HTERT RPE-1 (cell line): ENCODE results near the gene SHMT2.

Experiments
- in situ Hi-C: fragments of 300-500 bp; cut with MboI; formaldehyde crosslinking; loops from 4 replicates; pipeline ENCODE4 v1.14.3; 2020; ENCODE audit warnings: low sequenced_read_pairs

SHMT2 gene

GRCh38 chr12:57196956-57197355 lies 32.6 kb upstream of the SHMT2 start:
- in situ Hi-C loops = no loop called here

- in situ Hi-C loops = no loop called here
These were observed 31.2 kb upstream of the SHMT2 start for GRCh38 chr12:57198329-57198728.

- in situ Hi-C loops = no loop called here
These were observed 30.3 kb upstream of the SHMT2 start for GRCh38 chr12:57199191-57199590.

- in situ Hi-C loops = no loop called here
These were observed 29.0 kb upstream of the SHMT2 start for GRCh38 chr12:57200497-57200896.

GRCh38 chr12:57201219-57201618 lies 28.3 kb upstream of the SHMT2 start:
- in situ Hi-C loops = no loop called here

- in situ Hi-C loops = no loop called here
These were observed 27.9 kb upstream of the SHMT2 start for GRCh38 chr12:57201631-57202030.

- in situ Hi-C loops = no loop called here
These were observed 27.2 kb upstream of the SHMT2 start for GRCh38 chr12:57202321-57202720.

- in situ Hi-C loops = no loop called here
These were observed 26.3 kb upstream of the SHMT2 start for GRCh38 chr12:57203201-57203600.

GRCh38 chr12:57203791-57204190 lies 25.7 kb upstream of the SHMT2 start:
- in situ Hi-C loops = no loop called here

- in situ Hi-C loops = no loop called here
These were observed 25.1 kb upstream of the SHMT2 start for GRCh38 chr12:57204454-57204853.

GRCh38 chr12:57205186-57205585 lies 24.3 kb upstream of the SHMT2 start:
- in situ Hi-C loops = no loop called here

GRCh38 chr12:57205931-57206330 lies 23.6 kb upstream of the SHMT2 start:
- in situ Hi-C loops = no loop called here

- in situ Hi-C loops = no loop called here
These were observed 21.5 kb upstream of the SHMT2 start for GRCh38 chr12:57207731-57208630.

- in situ Hi-C loops = no loop called here
These were observed 20.8 kb upstream of the SHMT2 start for GRCh38 chr12:57208631-57209282.

GRCh38 chr12:57209916-57210315 lies 19.6 kb upstream of the SHMT2 start:
- in situ Hi-C loops = no loop called here

- in situ Hi-C loops = no loop called here
These were observed 19.1 kb upstream of the SHMT2 start for GRCh38 chr12:57210461-57210860.

GRCh38 chr12:57210926-57211692 lies 18.4 kb upstream of the SHMT2 start:
- in situ Hi-C loops = no loop called here

- in situ Hi-C loops = no loop called here
These were observed 17.5 kb upstream of the SHMT2 start for GRCh38 chr12:57211791-57212700.

GRCh38 chr12:57212701-57213057 lies 16.8 kb upstream of the SHMT2 start:
- in situ Hi-C loops = no loop called here

- in situ Hi-C loops = no loop called here
These were observed 16.3 kb upstream of the SHMT2 start for GRCh38 chr12:57213058-57213715.
